AG04449 (cell line): ENCODE measurements around the gene CATSPERD.

ENCODE experiments used
- CTCF ChIA-PET: fragments of 350-600 bp; formaldehyde crosslinking; extraction: SDS; loops from one replicate; lab custom pipeline; 2021; ENCODE audit warnings: antibody characterized with exemption; lab: Yijun Ruan, JAX
- POLR2A ChIA-PET: fragments of 400-600, 350-600 bp; formaldehyde crosslinking; extraction: SDS; loops from one replicate; lab custom pipeline; 2020; ENCODE audit warnings: antibody characterized with exemption, inconsistent platforms; lab: Yijun Ruan, JAX
- DNase-seq: peaks from one replicate; pipeline ENCODE4 v3.0.0-alpha.2; 2010; ENCODE audit warnings: low read depth, low spot score
- H3K4me3 ChIP-seq: 2 replicates; pipeline ENCODE4 v1.5.1; 2011; ENCODE audit warnings: low read depth, mild to moderate bottlenecking, control low read depth, low read length
- TF ChIP-seq, protein P1 (sequence below): IDR thresholded peaks from one replicate; pipeline ENCODE4 v1.5.1; 2011; ENCODE audit warnings: mild to moderate bottlenecking, moderate library complexity, low read length, control low read depth, inconsistent platforms; ENCODE audit not compliant: insufficient read depth; ENCODE audit errors: missing control alignments

Gene CATSPERD

DNA sequence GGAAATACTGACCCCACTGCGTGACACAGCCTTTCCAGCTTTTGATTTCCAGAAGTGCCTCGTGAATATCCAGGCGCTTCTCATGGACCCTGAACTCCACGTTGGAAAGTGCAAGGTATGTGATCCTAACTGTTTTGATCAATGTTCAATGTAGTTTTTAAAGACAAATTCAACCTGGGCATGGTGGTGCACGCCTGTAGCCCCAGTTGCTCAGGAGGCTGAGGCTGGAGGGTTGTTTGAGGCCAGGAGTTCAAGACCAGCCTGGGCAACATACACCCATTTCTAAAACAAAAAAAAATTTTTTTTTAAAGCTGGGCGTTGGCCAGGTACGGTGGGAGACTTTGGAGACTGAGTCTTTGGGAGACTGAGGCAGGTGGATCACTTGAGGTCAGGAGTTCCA, 31.3 kb downstream of the CATSPERD start:
- H3K4me3 ChIP-seq: no peak overlapping the region

DNA sequence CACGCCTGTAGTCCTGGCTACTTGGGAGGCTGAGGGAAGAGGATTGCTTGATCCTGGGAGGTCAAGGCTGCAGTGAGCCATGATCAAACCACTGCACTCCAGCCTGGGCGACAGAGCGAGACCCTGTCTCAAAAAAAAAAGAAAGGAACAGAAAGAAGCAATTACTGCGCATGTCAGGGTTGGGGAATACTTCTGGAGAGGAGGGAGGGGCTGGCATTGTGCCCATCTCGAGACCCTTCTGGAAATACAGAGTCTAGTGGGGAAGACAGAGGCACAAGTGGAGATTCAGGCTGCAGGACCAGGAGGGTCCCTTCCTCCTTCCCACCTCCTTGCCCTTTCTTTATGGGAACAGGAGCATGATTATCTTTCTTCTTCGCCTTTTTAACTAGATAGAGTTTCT, 33.3 kb downstream of the CATSPERD start:
- no peak overlapping the region for H3K4me3 ChIP-seq
- TF ChIP-seq, protein P1, sequence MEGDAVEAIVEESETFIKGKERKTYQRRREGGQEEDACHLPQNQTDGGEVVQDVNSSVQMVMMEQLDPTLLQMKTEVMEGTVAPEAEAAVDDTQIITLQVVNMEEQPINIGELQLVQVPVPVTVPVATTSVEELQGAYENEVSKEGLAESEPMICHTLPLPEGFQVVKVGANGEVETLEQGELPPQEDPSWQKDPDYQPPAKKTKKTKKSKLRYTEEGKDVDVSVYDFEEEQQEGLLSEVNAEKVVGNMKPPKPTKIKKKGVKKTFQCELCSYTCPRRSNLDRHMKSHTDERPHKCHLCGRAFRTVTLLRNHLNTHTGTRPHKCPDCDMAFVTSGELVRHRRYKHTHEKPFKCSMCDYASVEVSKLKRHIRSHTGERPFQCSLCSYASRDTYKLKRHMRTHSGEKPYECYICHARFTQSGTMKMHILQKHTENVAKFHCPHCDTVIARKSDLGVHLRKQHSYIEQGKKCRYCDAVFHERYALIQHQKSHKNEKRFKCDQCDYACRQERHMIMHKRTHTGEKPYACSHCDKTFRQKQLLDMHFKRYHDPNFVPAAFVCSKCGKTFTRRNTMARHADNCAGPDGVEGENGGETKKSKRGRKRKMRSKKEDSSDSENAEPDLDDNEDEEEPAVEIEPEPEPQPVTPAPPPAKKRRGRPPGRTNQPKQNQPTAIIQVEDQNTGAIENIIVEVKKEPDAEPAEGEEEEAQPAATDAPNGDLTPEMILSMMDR: no peak
- DNase-seq: no peak
- ChIA-PET POLR2A (no interaction called here), CTCF (no interaction called here)

More for the DNA sequence above, 31.3 kb downstream of the CATSPERD start:
- POLR2A ChIA-PET: no interaction called here
- CTCF ChIA-PET: no interaction called here
- no peak for DNase-seq
- TF ChIP-seq, protein P1: no peak

DNA sequence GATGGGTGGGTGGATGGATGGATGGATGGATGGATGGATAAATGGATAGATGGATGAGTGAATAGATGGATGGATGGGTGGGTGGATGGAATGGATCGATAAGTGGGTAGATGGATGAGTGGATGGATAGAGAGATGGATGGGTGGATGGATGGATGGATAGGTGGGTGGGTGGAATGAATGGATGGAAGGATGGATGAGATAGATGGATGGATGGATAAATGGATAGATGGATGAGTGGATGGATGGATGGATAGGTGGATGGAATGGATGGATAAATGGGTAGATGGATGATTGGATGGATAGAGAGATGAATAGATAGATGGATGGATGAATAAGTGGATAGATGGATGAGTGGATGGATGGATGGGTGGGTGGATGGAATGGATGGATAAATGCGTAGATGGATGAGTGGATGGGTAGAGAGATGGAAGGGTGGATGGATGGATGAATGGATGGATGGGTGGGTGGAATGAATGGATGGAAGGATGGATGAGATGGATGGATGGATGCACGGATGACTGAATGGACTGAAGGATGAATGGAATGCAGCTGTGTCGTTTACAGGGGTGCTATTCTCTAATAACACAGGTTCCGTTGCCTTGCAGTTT, 42.3 kb downstream of the CATSPERD start:
- no peak for DNase-seq
- no peak overlapping the region for H3K4me3 ChIP-seq
- POLR2A ChIA-PET: no interaction called here
- CTCF ChIA-PET: interaction anchor here (1.0 kb wide), 1 partner anchor 32 kb away, joined by 3 read pairs; no protein-coding TSS in a partner anchor
- TF ChIP-seq, protein P1: no peak

DNA sequence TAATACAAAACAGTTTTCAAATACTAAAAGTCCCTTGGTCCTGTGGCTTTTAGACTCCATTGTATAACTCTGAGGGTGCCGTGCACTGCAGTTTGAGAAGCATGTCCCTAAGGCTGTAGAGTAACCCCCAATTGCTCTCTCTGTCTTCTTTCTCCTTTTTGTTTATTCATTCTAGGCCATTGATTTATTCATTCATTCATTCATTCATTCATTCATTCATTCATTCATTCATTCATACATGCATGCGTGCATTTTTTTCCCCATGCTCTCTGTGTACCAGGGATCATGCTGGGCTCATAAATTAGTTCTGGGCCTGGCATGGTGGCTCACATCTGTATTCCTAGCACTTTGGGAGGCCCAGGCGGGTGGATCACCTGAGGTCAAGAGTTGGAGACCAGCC, 44.8 kb downstream of the CATSPERD start:
- TF ChIP-seq, protein P1: no peak
- DNase-seq: no peak
- POLR2A ChIA-PET: no interaction called here
- CTCF ChIA-PET: no interaction called here
- no peak overlapping the region for H3K4me3 ChIP-seq

DNA sequence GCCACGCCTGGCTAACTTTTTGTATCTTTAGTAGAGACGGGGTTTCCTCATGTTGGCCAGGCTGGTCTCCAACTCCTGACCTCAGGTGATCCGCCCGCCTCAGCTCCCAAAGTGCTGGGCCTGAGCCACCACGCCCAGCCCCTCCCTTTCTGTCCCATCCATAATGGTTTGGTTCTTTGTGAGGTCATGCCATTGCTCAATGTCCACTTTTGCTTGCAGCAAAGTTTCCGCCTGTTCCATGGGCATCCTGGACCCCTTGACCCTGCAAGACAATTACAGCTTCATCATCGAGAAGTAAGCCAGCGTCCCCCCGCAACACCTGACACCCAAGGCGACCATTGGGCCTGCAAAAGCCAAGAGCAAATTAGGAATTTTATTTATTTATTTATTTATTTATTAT, 47.5 kb downstream of the CATSPERD start:
- DNase-seq: no peak
- POLR2A ChIA-PET: no interaction called here
- no peak overlapping the region for H3K4me3 ChIP-seq
- CTCF ChIA-PET: interaction anchor here (1.2 kb wide), 1 partner anchor 47 kb away, joined by 3 read pairs; no protein-coding TSS in a partner anchor
- TF ChIP-seq, protein P1: no peak

DNA sequence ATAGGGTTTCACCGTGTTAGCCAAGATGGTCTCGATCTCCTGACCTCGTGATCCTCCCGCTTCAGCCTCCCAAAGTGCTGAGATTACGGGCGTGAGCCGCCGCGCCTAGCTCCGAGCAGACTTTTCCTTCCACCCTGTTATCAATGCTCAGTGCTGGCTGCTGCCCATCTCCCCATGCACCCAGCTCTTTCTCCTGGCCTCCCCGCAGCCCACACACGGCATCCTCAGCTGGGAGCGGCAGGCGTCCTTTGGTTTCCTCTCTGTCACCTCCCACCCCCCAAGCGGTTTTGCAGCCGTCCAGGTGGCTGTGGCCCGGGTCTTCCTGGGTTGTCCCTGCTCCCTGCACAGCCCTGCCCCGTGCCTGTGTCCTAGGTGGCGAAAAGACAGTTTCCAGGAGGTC, 52.0 kb downstream of the CATSPERD start:
- ChIA-PET POLR2A (no interaction called here), CTCF (interaction anchor here (0.6 to 1.3 kb wide), 2 partner anchors 24 to 275 kb away, joined by 3 to 4 read pairs; no protein-coding TSS in a partner anchor)
- TF ChIP-seq, protein P1: no peak
- no peak overlapping the region for H3K4me3 ChIP-seq
- DNase-seq: no peak
